K562 (cell line): ENCODE data around the gene TP53BP1. TPM values are rescaled to one million over a fixed set of nuclear protein-coding genes. Genes with fewer than 3 reads are reported as not detected.

Experiments
- CBX8 ChIP-seq: fragments of 200-600 bp; sonication (generic); IDR thresholded peaks from 2 replicates; pipeline ENCODE4 v1.6.1; 2012; ENCODE audit warnings: borderline replicate concordance, mixed run types, low read depth, mild to moderate bottlenecking, moderate library complexity, mixed read lengths, low read length, control low read depth, inconsistent platforms; ENCODE audit not compliant: poor library complexity, severe bottlenecking; ENCODE audit errors: extremely low read depth
- CEBPG ChIP-seq, 3 experiments: fragments of 200-800 bp in 1 of 3; sonication (Bioruptor generic) in 1 of 3; sonication (generic) in 1 of 3; formaldehyde crosslinking in 1 of 3; IDR thresholded peaks in 2 of 3; conservative IDR thresholded peaks in 1 of 3; 2 replicates each; pipeline versions ENCODE4 v1.6.1 to v1.8.0; 2016 to 2022; ENCODE audit warnings: missing compliant biosample characterization in 2 of 3, missing genetic modification characterization in 2 of 3, mild to moderate bottlenecking in 1 of 3, missing genetic modification reagents in 1 of 3
- CREM ChIP-seq: IDR thresholded peaks from 2 replicates; pipeline ENCODE4 v1.6.1; 2014; ENCODE audit warnings: antibody characterized with exemption, low read depth
- ELF1 ChIP-seq: fragments of 200-800 bp; sonication (Bioruptor generic); IDR thresholded peaks from 2 replicates; pipeline ENCODE4 v1.6.1; 2016; ENCODE audit warnings: missing genetic modification characterization, missing compliant biosample characterization
- ELF4 ChIP-seq: fragments of 450-650 bp; formaldehyde crosslinking; IDR thresholded peaks from 2 replicates; pipeline ENCODE4 v1.4.0; 2022; ENCODE audit warnings: missing genetic modification characterization
- EZH2 ChIP-seq: IDR thresholded peaks from 2 replicates; pipeline ENCODE4 v1.6.1; 2012; ENCODE audit warnings: low read depth, mild to moderate bottlenecking, inconsistent platforms, low read length, borderline replicate concordance
- FOXJ3 ChIP-seq: sonication (generic); formaldehyde crosslinking; IDR thresholded peaks from 2 replicates; pipeline ENCODE4 v1.4.0; 2020; ENCODE audit warnings: mild to moderate bottlenecking, missing genetic modification reagents
- FOXK1 ChIP-seq: sonication (generic); formaldehyde crosslinking; IDR thresholded peaks from 2 replicates; pipeline ENCODE4 v1.8.0; 2022; ENCODE audit warnings: missing genetic modification reagents, mild to moderate bottlenecking, borderline replicate concordance
- GTF2F1 ChIP-seq: IDR thresholded peaks from 2 replicates; pipeline ENCODE4 v1.6.1; 2011; ENCODE audit warnings: low read depth, low read length, improper control_type of control experiment
- HDAC3 ChIP-seq: fragments of 450-650 bp; IDR thresholded peaks from 2 replicates; pipeline ENCODE4 v1.6.1; 2018; ENCODE audit warnings: borderline replicate concordance, mild to moderate bottlenecking, moderate library complexity; ENCODE audit not compliant: partially characterized antibody
- HDGF ChIP-seq: fragments of 450-650 bp; IDR thresholded peaks from 2 replicates; pipeline ENCODE4 v1.6.1; 2016
- KAT8 ChIP-seq: fragments of 450-650 bp; IDR thresholded peaks from 2 replicates; pipeline ENCODE4 v1.6.1; 2016; ENCODE audit warnings: low read depth, mild to moderate bottlenecking
- MYNN ChIP-seq, 2 experiments: sonication (generic); formaldehyde crosslinking in 1 of 2; IDR thresholded peaks; 2 replicates each; pipeline versions ENCODE4 v1.5.0 to v1.6.1; 2016 to 2020; ENCODE audit warnings: antibody characterized with exemption in 1 of 2, missing genetic modification reagents in 1 of 2
- RBBP5 ChIP-seq: fragments of 200-600 bp; sonication (generic); IDR thresholded peaks from 2 replicates; pipeline ENCODE4 v1.6.1; 2012; ENCODE audit warnings: borderline replicate concordance, mild to moderate bottlenecking, low read length, control low read depth, inconsistent platforms; ENCODE audit not compliant: insufficient read depth, poor library complexity, severe bottlenecking
- RCOR1 ChIP-seq, 2 experiments: IDR thresholded peaks; 2 replicates each; pipeline ENCODE4 v1.6.1; 2012; ENCODE audit warnings: low read depth in 2 of 2, low read length in 2 of 2, borderline replicate concordance in 1 of 2, improper control_type of control experiment in 1 of 2
- ZNF589 ChIP-seq: fragments of 200-800 bp; sonication (Bioruptor generic); IDR thresholded peaks from 2 replicates; pipeline ENCODE4 v1.6.1; 2016; ENCODE audit warnings: low read depth, missing genetic modification characterization, missing compliant biosample characterization
- polyA plus RNA-seq, 8 experiments: library from polyadenylated mRNA; depleted of rRNA in 4 of 8; stranded (reverse) in 5 of 8; unstranded in 3 of 8; fragments of >200 nt; fragmentation: Nextera tagmentation in 2 of 8; fragmentation: Illumina TruSeq in 1 of 8; extraction: Ambion mirVana in 2 of 8; extraction: Trizol in 1 of 8; gene quantifications; 2 replicates each; pipeline versions ENCODE4 v1.2.1 to v1.2.3, GENCODE V29; 2011 to 2014; ENCODE audit warnings: inconsistent platforms in 1 of 8, missing spikeins in 1 of 8
- total RNA-seq, 7 experiments: library from RNA; depleted of rRNA in 6 of 7; stranded (reverse); fragments of >200 nt in 6 of 7; fragmentation: Illumina TruSeq in 2 of 7; extraction: Trizol in 2 of 7; gene quantifications; 2 replicates each; pipeline versions ENCODE4 v1.2.1 to v1.2.3, GENCODE V29; 2011 to 2021; ENCODE audit warnings: low replicate concordance in 1 of 7
- TF ChIP-seq, protein P1 (sequence below), 2 experiments: fragments of 450-650 bp; IDR thresholded peaks; 2 replicates each; pipeline ENCODE4 v1.6.1; 2018; ENCODE audit warnings: mild to moderate bottlenecking in 2 of 2, low read depth in 1 of 2; ENCODE audit not compliant: partially characterized antibody in 2 of 2
- TF ChIP-seq, protein P2 (sequence below): fragments of 450-650 bp; IDR thresholded peaks from 2 replicates; pipeline ENCODE4 v1.6.1; 2017; ENCODE audit warnings: mild to moderate bottlenecking, moderate library complexity
- TF ChIP-seq, protein P3 (sequence below): fragments of 250-450 bp; sonication (Bioruptor Pico); IDR thresholded peaks from 2 replicates; pipeline ENCODE4 v1.5.0; 2021

TP53BP1 gene
- total and polyA plus RNA-seq, 9 of the 15 experiments (the other 6 are each of a cell fraction or from before 2014, with no cell fraction given) = 5.7 to 63.3 (median 30.9) TPM

DNA sequence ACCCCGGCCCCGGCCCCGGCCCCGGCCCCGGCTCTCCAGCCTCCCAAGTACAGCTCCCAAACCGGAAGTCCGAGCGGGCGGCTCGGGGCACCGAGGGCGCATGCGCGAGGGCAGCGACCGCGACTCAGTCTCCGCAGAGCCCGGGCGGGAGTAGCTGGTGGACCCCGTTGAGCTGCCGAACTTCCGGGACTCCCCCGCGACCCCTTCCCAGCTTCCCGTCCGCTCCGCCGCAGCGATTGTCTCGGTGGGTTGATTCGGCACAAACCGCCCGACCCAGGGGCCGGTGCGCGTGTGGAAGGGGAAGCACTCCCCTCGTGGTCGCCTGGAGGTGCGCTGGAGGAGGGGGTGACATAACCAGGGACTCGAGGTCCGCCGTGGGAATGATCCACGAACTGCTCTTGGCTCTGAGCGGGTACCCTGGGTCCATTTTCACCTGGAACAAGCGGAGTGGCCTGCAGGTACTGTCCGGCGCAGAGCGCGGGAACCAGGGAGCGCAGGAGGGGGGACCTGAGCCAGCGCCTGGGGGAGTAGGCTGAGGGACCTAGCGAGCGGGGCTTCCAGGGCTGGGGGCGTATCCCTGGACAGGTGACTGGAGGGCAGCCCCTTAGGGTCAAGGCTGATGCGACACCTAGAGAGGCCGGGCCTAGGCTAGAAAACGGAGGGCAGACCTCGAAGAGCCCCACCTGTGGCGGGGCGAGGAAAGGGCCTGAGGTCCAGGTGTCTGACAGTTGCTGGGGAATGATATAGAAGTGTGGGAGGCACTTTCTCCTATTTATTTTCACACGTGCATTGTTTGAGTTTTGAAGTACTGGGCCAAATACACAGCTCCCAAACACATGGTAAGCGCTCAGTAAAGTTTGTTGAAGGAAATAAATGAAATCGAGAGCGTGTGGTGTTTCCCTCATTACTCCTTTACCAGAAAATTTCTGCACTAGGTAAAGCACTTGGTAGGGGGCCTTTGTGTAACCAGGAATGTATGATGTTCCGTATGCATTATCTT lies 121.7 kb downstream of the TP53BP1 start, which contains the start of the genes TUBGCP4 and ZSCAN29 (continued):
- TF ChIP-seq, protein P1, sequence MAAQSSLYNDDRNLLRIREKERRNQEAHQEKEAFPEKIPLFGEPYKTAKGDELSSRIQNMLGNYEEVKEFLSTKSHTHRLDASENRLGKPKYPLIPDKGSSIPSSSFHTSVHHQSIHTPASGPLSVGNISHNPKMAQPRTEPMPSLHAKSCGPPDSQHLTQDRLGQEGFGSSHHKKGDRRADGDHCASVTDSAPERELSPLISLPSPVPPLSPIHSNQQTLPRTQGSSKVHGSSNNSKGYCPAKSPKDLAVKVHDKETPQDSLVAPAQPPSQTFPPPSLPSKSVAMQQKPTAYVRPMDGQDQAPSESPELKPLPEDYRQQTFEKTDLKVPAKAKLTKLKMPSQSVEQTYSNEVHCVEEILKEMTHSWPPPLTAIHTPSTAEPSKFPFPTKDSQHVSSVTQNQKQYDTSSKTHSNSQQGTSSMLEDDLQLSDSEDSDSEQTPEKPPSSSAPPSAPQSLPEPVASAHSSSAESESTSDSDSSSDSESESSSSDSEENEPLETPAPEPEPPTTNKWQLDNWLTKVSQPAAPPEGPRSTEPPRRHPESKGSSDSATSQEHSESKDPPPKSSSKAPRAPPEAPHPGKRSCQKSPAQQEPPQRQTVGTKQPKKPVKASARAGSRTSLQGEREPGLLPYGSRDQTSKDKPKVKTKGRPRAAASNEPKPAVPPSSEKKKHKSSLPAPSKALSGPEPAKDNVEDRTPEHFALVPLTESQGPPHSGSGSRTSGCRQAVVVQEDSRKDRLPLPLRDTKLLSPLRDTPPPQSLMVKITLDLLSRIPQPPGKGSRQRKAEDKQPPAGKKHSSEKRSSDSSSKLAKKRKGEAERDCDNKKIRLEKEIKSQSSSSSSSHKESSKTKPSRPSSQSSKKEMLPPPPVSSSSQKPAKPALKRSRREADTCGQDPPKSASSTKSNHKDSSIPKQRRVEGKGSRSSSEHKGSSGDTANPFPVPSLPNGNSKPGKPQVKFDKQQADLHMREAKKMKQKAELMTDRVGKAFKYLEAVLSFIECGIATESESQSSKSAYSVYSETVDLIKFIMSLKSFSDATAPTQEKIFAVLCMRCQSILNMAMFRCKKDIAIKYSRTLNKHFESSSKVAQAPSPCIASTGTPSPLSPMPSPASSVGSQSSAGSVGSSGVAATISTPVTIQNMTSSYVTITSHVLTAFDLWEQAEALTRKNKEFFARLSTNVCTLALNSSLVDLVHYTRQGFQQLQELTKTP (IDR thresholded peaks at IDR 0.05; ENCODE audit: low read depth in 1 of 2, partially characterized antibody in 2 of 2) = peak in 1 of 2 experiments; percentile 44
- peak; percentile 93 for TF ChIP-seq ELF1
- TF ChIP-seq ZNF589 (CRISPR knock-in tag) = no peak
- TF ChIP-seq CEBPG (CRISPR knock-in tag; IDR thresholded peaks at IDR 0.05) = 0 out of 2 replicates have a peak, but pooled peaks have one; percentile 20
- TF ChIP-seq CEBPG (tag; conservative IDR thresholded peaks at IDR 0.05 in 1 of 2, IDR thresholded peaks at IDR 0.05 in 1 of 2) = no peak
- TF ChIP-seq HDGF = peak; percentile 62; the same call in 1 of the 2 replicates
- TF ChIP-seq HDAC3 = no peak
- TF ChIP-seq EZH2 = no peak
- TF ChIP-seq, protein P2, sequence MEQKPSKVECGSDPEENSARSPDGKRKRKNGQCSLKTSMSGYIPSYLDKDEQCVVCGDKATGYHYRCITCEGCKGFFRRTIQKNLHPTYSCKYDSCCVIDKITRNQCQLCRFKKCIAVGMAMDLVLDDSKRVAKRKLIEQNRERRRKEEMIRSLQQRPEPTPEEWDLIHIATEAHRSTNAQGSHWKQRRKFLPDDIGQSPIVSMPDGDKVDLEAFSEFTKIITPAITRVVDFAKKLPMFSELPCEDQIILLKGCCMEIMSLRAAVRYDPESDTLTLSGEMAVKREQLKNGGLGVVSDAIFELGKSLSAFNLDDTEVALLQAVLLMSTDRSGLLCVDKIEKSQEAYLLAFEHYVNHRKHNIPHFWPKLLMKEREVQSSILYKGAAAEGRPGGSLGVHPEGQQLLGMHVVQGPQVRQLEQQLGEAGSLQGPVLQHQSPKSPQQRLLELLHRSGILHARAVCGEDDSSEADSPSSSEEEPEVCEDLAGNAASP = no peak
- peak; percentile 44; the same call in 1 of the 2 replicates for TF ChIP-seq FOXK1 (CRISPR knock-in tag)
- TF ChIP-seq FOXJ3 (CRISPR knock-in tag) = no peak
- peak in 1 of 2 experiments; percentile 52; a peak in 2 of 4 replicates for TF ChIP-seq RCOR1 (IDR thresholded peaks at IDR 0.05; ENCODE audit: borderline replicate concordance in 1 of 2, low read depth in 2 of 2, low read length in 2 of 2)
- no peak for TF ChIP-seq ELF4
- 0 out of 2 replicates have a peak, but pooled peaks have one; percentile 8 for TF ChIP-seq CREM
- no peak for TF ChIP-seq CBX8
- TF ChIP-seq RBBP5 = peak; percentile 88
- TF ChIP-seq, protein P3, sequence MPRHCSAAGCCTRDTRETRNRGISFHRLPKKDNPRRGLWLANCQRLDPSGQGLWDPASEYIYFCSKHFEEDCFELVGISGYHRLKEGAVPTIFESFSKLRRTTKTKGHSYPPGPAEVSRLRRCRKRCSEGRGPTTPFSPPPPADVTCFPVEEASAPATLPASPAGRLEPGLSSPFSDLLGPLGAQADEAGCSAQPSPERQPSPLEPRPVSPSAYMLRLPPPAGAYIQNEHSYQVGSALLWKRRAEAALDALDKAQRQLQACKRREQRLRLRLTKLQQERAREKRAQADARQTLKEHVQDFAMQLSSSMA = no peak
- no peak for TF ChIP-seq GTF2F1
- TF ChIP-seq KAT8 = peak; percentile 34; the same call in 1 of the 2 replicates
- 0 out of 2 replicates have a peak, but pooled peaks have one; percentile 40 for TF ChIP-seq MYNN (IDR thresholded peaks at IDR 0.05)
- no peak for TF ChIP-seq MYNN (CRISPR knock-in tag; IDR thresholded peaks at IDR 0.05)
